A549 (cell line): ENCODE measurements around the gene HBA1. TPM values are rescaled to one million over a fixed set of nuclear protein-coding genes. Genes with fewer than 3 reads are reported as not detected.

ENCODE experiments used
- ATAC-seq, 2 experiments: fragments of 200-7000 bp in 1 of 2; fragments of >200 bp in 1 of 2; cut with Nextera tagmentation in 1 of 2; cut with Tn5 transposase in 1 of 2; 3 replicates each; pipeline versions ENCODE4 v1.8.0 to v1.9.1; 2018 to 2020; ENCODE audit warnings: mild to moderate bottlenecking in 1 of 2, moderate library complexity in 1 of 2
- CTCF ChIA-PET: fragments of 300-600 bp; sonication (Branson Sonifier 250); formaldehyde crosslinking; extraction: SDS; loops from one replicate; lab custom pipeline; 2021; ENCODE audit warnings: antibody characterized with exemption, inconsistent platforms; lab: Yijun Ruan, JAX
- POLR2A ChIA-PET: fragments of 350-600 bp; formaldehyde crosslinking; extraction: SDS; loops from one replicate; lab custom pipeline; 2021; ENCODE audit warnings: antibody characterized with exemption, inconsistent platforms; lab: Yijun Ruan, JAX
- DNase-seq, 2 experiments: peaks; one replicate each; pipeline versions ENCODE4 v3.0.0 to v3.0.0-alpha.2; 2011 to 2016; ENCODE audit warnings: low read depth in 1 of 2, low spot score in 1 of 2
- FAIRE-seq: peaks from 2 replicates; lab custom pipeline; 2011; peaks lifted over from hg19 to GRCh38; lab: Jason Lieb, UNC
- H3K27ac ChIP-seq, 2 experiments: fragments of >200 bp; sonication (Bioruptor Twin); formaldehyde crosslinking; 3 replicates each; pipeline ENCODE4 v1.5.1; 2016 to 2017
- H3K4me1 ChIP-seq: fragments of >200 bp; sonication (Bioruptor Twin); formaldehyde crosslinking; 3 replicates; pipeline ENCODE4 v1.6.1; 2016
- H3K4me2 ChIP-seq: fragments of >200 bp; sonication (Bioruptor Twin); formaldehyde crosslinking; 3 replicates; pipeline ENCODE4 v1.6.1; 2016
- H3K4me3 ChIP-seq: fragments of >200 bp; sonication (Bioruptor Twin); formaldehyde crosslinking; 3 replicates; pipeline ENCODE4 v1.5.1; 2016
- H3K9me3 ChIP-seq: fragments of >200 bp; sonication (Bioruptor Twin); formaldehyde crosslinking; 3 replicates; pipeline ENCODE4 v1.6.1; 2016
- CEBPB ChIP-seq, 2 experiments: fragments of >200 bp in 1 of 2; sonication (Bioruptor Twin) in 1 of 2; formaldehyde crosslinking in 1 of 2; IDR thresholded peaks; 2 replicates each; pipeline ENCODE4 v1.6.1; 2012 to 2016
- EHF ChIP-seq: fragments of 250-450 bp; sonication (Bioruptor Pico); IDR thresholded peaks from 2 replicates; pipeline ENCODE4 v1.5.0; 2020; ENCODE audit warnings: mild to moderate bottlenecking
- FOXS1 ChIP-seq: fragments of 250-450 bp; sonication (Bioruptor Pico); IDR thresholded peaks from 2 replicates; pipeline ENCODE4 v1.5.0; 2020; ENCODE audit warnings: mild to moderate bottlenecking, moderate library complexity
- JUNB ChIP-seq: fragments of >200 bp; sonication (Bioruptor Twin); formaldehyde crosslinking; IDR thresholded peaks from 2 replicates; pipeline ENCODE4 v1.6.1; 2016
- MAFK ChIP-seq: fragments of 450-650 bp; IDR thresholded peaks from 2 replicates; pipeline ENCODE4 v1.6.1; 2014; ENCODE audit not compliant: partially characterized antibody
- PHF8 ChIP-seq: fragments of 200-600 bp; sonication (generic); IDR thresholded peaks from 2 replicates; pipeline ENCODE4 v1.6.1; 2016; ENCODE audit warnings: low read depth, mild to moderate bottlenecking, antibody characterized with exemption, moderate library complexity, borderline replicate concordance
- POLR2A ChIP-seq: IDR thresholded peaks from 2 replicates; pipeline ENCODE4 v1.6.1; 2012; ENCODE audit warnings: mild to moderate bottlenecking, low read length
- RARB ChIP-seq: fragments of 250-450 bp; sonication (Bioruptor Pico); IDR thresholded peaks from 2 replicates; pipeline ENCODE4 v1.8.0; 2021; ENCODE audit warnings: mild to moderate bottlenecking, moderate library complexity
- RFX5 ChIP-seq: fragments of 450-650 bp; IDR thresholded peaks from 2 replicates; pipeline ENCODE4 v1.7.1; 2014; ENCODE audit warnings: antibody characterized with exemption, mild to moderate bottlenecking, moderate library complexity
- RNF2 ChIP-seq: fragments of 200-600 bp; sonication (generic); IDR thresholded peaks from 2 replicates; pipeline ENCODE4 v1.6.1; 2016; ENCODE audit warnings: low read depth, mild to moderate bottlenecking, antibody characterized with exemption, moderate library complexity, borderline replicate concordance
- SMC3 ChIP-seq: fragments of >200 bp; sonication (Bioruptor Twin); formaldehyde crosslinking; IDR thresholded peaks from 3 replicates; pipeline ENCODE4 v1.6.1; 2018; ENCODE audit warnings: inconsistent platforms
- TFCP2L1 ChIP-seq: fragments of 250-450 bp; sonication (Bioruptor Pico); IDR thresholded peaks from 2 replicates; pipeline ENCODE4 v1.5.0; 2021; ENCODE audit warnings: mild to moderate bottlenecking
- ZSCAN20 ChIP-seq: fragments of 250-450 bp; sonication (Bioruptor Pico); IDR thresholded peaks from 2 replicates; pipeline ENCODE4 v1.8.0; 2022; ENCODE audit warnings: mild to moderate bottlenecking, moderate library complexity
- WGBS: methylation state at CpG from one replicate; pipeline ENCODE4 v1.1.6; 2017; ENCODE audit errors: missing lambda C conversion rate; 5-methylcytosine and 5-hydroxymethylcytosine counted together
- polyA plus RNA-seq, 4 experiments: library from polyadenylated mRNA; depleted of rRNA in 3 of 4; stranded (reverse); fragments of >200 nt; fragmentation: RNase III in 1 of 4; extraction: RNeasy Plus Mini Kit Qiagen cat#74134 plus additional on column Dnase treatment in 1 of 4; gene quantifications; 2 replicates in 3 of 4; 3 replicates in 1 of 4; pipeline ENCODE4 v1.2.3, GENCODE V29; 2011 to 2017
- TF ChIP-seq, protein P1 (sequence below): fragments of 150-350 bp; IDR thresholded peaks from 2 replicates; pipeline ENCODE4 v1.6.1; 2014; ENCODE audit warnings: low read depth, mild to moderate bottlenecking, low read length
- TF ChIP-seq, protein P2 (sequence below): fragments of 250-450 bp; sonication (Bioruptor Pico); IDR thresholded peaks from 2 replicates; pipeline ENCODE4 v1.5.0; 2021; ENCODE audit warnings: mild to moderate bottlenecking, moderate library complexity, borderline replicate concordance
- TF ChIP-seq, protein P3 (sequence below): fragments of >200 bp; sonication (Bioruptor Twin); formaldehyde crosslinking; IDR thresholded peaks from 3 replicates; pipeline ENCODE4 v1.6.1; 2016
- TF ChIP-seq, protein P4 (sequence below): IDR thresholded peaks from 2 replicates; pipeline ENCODE4 v1.6.1; 2012
- TF ChIP-seq, protein P5 (sequence below): fragments of 200-600 bp; sonication (generic); IDR thresholded peaks from 2 replicates; pipeline ENCODE4 v1.6.1; 2016; ENCODE audit warnings: antibody characterized with exemption, mild to moderate bottlenecking, moderate library complexity

The HBA1 gene
- polyA plus RNA-seq, 2 of the 4 experiments (the other 2 are of a cell fraction), result 0.58 TPM; not detected in 1

GRCh38 chr16:130533-131173 is 45.8 kb upstream of the HBA1 start (continued):
- TF ChIP-seq, protein P1, sequence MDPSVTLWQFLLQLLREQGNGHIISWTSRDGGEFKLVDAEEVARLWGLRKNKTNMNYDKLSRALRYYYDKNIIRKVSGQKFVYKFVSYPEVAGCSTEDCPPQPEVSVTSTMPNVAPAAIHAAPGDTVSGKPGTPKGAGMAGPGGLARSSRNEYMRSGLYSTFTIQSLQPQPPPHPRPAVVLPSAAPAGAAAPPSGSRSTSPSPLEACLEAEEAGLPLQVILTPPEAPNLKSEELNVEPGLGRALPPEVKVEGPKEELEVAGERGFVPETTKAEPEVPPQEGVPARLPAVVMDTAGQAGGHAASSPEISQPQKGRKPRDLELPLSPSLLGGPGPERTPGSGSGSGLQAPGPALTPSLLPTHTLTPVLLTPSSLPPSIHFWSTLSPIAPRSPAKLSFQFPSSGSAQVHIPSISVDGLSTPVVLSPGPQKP, result no peak
- no peak for TF ChIP-seq RNF2

- no peaks in the 10 kb centered on the region for H3K9me3 ChIP-seq
- CTCF ChIA-PET, result interaction anchor here (1.9 to 4.6 kb wide), 5 partner anchors 15 to 49 kb away, joined by 4 to 23 read pairs (median 16); partner anchors contain the start of gene HBQ1
- no peak for FAIRE-seq
- no peak for DNase-seq
- no peak overlapping the region for H3K4me2 ChIP-seq
- POLR2A ChIA-PET, result no interaction called here
- TF ChIP-seq JUNB, result no peak
- TF ChIP-seq EHF (CRISPR knock-in tag), result no peak
- TF ChIP-seq, protein P2, sequence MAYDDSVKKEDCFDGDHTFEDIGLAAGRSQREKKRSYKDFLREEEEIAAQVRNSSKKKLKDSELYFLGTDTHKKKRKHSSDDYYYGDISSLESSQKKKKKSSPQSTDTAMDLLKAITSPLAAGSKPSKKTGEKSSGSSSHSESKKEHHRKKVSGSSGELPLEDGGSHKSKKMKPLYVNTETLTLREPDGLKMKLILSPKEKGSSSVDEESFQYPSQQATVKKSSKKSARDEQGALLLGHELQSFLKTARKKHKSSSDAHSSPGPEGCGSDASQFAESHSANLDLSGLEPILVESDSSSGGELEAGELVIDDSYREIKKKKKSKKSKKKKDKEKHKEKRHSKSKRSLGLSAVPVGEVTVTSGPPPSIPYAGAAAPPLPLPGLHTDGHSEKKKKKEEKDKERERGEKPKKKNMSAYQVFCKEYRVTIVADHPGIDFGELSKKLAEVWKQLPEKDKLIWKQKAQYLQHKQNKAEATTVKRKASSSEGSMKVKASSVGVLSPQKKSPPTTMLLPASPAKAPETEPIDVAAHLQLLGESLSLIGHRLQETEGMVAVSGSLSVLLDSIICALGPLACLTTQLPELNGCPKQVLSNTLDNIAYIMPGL (CRISPR knock-in tag), result no peak
- TF ChIP-seq POLR2A, result no peak
- no peak for TF ChIP-seq RARB (CRISPR knock-in tag)
- TF ChIP-seq, protein P3, sequence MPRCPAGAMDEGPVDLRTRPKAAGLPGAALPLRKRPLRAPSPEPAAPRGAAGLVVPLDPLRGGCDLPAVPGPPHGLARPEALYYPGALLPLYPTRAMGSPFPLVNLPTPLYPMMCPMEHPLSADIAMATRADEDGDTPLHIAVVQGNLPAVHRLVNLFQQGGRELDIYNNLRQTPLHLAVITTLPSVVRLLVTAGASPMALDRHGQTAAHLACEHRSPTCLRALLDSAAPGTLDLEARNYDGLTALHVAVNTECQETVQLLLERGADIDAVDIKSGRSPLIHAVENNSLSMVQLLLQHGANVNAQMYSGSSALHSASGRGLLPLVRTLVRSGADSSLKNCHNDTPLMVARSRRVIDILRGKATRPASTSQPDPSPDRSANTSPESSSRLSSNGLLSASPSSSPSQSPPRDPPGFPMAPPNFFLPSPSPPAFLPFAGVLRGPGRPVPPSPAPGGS, result no peak
- TF ChIP-seq FOXS1 (CRISPR knock-in tag), result no peak
- no peak for TF ChIP-seq RFX5
- no peak overlapping the region for H3K27ac ChIP-seq
- no peak for ATAC-seq
- H3K4me1 ChIP-seq, result 0 out of 3 replicates have a peak, but pooled peaks cover under 1% of the 10 kb centered on the region
- no peak overlapping the region for H3K4me3 ChIP-seq
- WGBS, result 92% methylated on average over 7 of the region's 7 CpGs
Observed at GRCh38 chr16:132120-132519, 44.4 kb upstream of the HBA1 start.

DNA sequence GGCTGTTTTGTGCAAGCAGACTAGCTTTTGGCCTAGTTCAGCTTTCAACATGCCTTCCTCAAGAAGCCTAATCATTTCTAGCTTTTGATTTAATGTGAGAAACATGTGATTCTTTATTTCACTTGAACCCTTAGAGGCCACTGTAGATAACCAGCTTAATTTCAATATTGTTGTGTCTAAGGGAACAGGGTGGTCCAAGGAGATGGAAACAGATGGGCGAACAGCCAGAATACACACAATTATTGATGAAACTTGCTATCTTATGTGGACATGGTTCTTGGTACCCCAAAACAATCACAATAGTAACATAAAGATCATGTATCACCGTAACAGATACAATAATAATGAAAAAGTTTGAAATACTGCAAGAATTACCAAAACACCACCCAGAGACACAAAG is 42.8 kb upstream of the HBA1 start:
- Histone ChIP-seq H3K27ac (no peak overlapping the region), H3K4me3 (no peak overlapping the region), H3K4me2 (no peak overlapping the region), H3K9me3 (no peaks in the 10 kb centered on the region), H3K4me1 (0 out of 3 replicates have a peak, but pooled peaks cover 4% of the 10 kb centered on the region)
- TF ChIP-seq SMC3, result no peak
- no peak for TF ChIP-seq TFCP2L1 (CRISPR knock-in tag)
- TF ChIP-seq, protein P4, sequence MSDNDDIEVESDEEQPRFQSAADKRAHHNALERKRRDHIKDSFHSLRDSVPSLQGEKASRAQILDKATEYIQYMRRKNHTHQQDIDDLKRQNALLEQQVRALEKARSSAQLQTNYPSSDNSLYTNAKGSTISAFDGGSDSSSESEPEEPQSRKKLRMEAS, result no peak
- no peak for TF ChIP-seq PHF8
- no peak for TF ChIP-seq MAFK
- TF ChIP-seq CEBPB (IDR thresholded peaks at IDR 0.05), result no peak
- FAIRE-seq, result no peak
- no peak for ATAC-seq
- DNase-seq, result no peak
- WGBS, result 95% methylated on average over 2 of the region's 2 CpGs
- CTCF ChIA-PET, result interaction anchor here (1.3 to 4.1 kb wide), 8 partner anchors 9 to 228 kb away, joined by 3 to 17 read pairs (median 12); partner anchors contain the start of gene HBQ1
- POLR2A ChIA-PET, result no interaction called here

- H3K4me1 ChIP-seq, result 0 out of 3 replicates have a peak, but pooled peaks cover 4% of the 10 kb centered on the region
- peak overlapping the region; percentile 76 for H3K4me2 ChIP-seq
- ATAC-seq, result peak; percentile 67 to 75; a peak in 5 of 6 replicates
- FAIRE-seq, result no peak
- peak overlapping the region; percentile 88 for H3K4me3 ChIP-seq
- ChIA-PET POLR2A (interaction anchor here (0.8 kb wide), 1 partner anchor 21 kb away, joined by 3 read pairs; no protein-coding TSS in a partner anchor), CTCF (interaction anchor here (1.0 to 1.6 kb wide), 3 partner anchors 13 to 20 kb away, joined by 3 to 9 read pairs (median 4); no protein-coding TSS in a partner anchor)
- 0% methylated on average over 11 of the region's 30 CpGs for WGBS
- no peak for TF ChIP-seq ZSCAN20 (CRISPR knock-in tag)
- TF ChIP-seq, protein P5, sequence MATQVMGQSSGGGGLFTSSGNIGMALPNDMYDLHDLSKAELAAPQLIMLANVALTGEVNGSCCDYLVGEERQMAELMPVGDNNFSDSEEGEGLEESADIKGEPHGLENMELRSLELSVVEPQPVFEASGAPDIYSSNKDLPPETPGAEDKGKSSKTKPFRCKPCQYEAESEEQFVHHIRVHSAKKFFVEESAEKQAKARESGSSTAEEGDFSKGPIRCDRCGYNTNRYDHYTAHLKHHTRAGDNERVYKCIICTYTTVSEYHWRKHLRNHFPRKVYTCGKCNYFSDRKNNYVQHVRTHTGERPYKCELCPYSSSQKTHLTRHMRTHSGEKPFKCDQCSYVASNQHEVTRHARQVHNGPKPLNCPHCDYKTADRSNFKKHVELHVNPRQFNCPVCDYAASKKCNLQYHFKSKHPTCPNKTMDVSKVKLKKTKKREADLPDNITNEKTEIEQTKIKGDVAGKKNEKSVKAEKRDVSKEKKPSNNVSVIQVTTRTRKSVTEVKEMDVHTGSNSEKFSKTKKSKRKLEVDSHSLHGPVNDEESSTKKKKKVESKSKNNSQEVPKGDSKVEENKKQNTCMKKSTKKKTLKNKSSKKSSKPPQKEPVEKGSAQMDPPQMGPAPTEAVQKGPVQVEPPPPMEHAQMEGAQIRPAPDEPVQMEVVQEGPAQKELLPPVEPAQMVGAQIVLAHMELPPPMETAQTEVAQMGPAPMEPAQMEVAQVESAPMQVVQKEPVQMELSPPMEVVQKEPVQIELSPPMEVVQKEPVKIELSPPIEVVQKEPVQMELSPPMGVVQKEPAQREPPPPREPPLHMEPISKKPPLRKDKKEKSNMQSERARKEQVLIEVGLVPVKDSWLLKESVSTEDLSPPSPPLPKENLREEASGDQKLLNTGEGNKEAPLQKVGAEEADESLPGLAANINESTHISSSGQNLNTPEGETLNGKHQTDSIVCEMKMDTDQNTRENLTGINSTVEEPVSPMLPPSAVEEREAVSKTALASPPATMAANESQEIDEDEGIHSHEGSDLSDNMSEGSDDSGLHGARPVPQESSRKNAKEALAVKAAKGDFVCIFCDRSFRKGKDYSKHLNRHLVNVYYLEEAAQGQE, result 0 out of 2 replicates have a peak, but pooled peaks have one; percentile 23
- peak in 1 of 2 experiments; percentile 47 for DNase-seq
- peak overlapping the region; percentile 88 to 93 for H3K27ac ChIP-seq
- no peaks in the 10 kb centered on the region for H3K9me3 ChIP-seq
Observed at GRCh38 chr16:138049-138417, 38.4 kb upstream of the HBA1 start.
